Ecto neural progenitor cell (in vitro differentiated cells): ENCODE data around the gene TNFAIP3.
"Not testable (repeated sequence)": the region's sequence is repeated elsewhere in the genome, so short reads cannot be mapped to it uniquely, and the experiment has no call there.

Source experiments
- DNase-seq: peaks from one replicate; pipeline ENCODE4 v3.0.0-alpha.2; 2018; ENCODE audit warnings: low spot score

The TNFAIP3 gene

DNA sequence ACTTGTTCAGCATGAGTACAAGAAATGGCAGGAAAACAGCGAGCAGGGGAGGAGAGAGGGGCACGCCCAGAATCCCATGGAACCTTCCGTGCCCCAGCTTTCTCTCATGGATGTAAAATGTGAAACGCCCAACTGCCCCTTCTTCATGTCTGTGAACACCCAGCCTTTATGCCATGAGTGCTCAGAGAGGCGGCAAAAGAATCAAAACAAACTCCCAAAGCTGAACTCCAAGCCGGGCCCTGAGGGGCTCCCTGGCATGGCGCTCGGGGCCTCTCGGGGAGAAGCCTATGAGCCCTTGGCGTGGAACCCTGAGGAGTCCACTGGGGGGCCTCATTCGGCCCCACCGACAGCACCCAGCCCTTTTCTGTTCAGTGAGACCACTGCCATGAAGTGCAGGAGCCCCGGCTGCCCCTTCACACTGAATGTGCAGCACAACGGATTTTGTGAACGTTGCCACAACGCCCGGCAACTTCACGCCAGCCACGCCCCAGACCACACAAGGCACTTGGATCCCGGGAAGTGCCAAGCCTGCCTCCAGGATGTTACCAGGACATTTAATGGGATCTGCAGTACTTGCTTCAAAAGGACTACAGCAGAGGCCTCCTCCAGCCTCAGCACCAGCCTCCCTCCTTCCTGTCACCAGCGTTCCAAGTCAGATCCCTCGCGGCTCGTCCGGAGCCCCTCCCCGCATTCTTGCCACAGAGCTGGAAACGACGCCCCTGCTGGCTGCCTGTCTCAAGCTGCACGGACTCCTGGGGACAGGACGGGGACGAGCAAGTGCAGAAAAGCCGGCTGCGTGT is 11.6 kb downstream of the TNFAIP3 start:
- DNase-seq, result peak; percentile 88

DNA sequence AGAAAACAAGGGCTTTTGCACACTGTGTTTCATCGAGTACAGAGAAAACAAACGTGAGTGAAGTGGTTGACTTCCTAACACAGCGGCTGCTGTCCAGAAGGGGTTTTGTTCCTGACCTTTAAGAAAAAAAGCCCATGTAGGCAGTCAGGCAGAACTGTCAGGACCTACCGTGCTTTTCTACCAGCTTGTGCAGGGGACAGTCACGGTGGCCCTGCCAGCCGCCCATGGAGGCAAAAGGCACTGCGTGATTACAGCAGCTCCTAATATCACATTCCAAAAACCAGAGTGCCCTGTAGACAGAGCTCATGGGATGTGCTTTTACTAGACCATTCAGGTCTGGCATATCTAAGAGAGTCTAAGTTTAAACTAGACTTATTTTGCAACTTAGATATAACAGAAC is 12.2 kb downstream of the TNFAIP3 start:
- no peak for DNase-seq

- no peak for DNase-seq
Measured at GRCh38 chr6:137879885-137880745, 13.1 kb downstream of the TNFAIP3 start.

- DNase-seq, result no peak
Measured at GRCh38 chr6:137880746-137881521, 13.9 kb downstream of the TNFAIP3 start.

DNA sequence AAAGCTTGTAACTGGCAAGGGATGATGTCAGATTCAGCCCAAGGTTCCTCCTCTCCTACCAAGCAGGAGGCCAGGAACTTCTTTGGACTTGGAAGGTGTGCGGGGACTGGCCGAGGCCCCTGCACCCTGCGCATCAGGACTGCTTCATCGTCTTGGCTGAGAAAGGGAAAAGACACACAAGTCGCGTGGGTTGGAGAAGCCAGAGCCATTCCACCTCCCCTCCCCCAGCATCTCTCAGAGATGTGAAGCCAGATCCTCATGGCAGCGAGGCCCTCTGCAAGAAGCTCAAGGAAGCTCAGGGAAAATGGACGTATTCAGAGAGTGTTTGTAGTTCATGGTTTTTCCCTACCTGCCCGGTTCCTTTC is 14.4 kb downstream of the TNFAIP3 start:
- no peak for DNase-seq

DNA sequence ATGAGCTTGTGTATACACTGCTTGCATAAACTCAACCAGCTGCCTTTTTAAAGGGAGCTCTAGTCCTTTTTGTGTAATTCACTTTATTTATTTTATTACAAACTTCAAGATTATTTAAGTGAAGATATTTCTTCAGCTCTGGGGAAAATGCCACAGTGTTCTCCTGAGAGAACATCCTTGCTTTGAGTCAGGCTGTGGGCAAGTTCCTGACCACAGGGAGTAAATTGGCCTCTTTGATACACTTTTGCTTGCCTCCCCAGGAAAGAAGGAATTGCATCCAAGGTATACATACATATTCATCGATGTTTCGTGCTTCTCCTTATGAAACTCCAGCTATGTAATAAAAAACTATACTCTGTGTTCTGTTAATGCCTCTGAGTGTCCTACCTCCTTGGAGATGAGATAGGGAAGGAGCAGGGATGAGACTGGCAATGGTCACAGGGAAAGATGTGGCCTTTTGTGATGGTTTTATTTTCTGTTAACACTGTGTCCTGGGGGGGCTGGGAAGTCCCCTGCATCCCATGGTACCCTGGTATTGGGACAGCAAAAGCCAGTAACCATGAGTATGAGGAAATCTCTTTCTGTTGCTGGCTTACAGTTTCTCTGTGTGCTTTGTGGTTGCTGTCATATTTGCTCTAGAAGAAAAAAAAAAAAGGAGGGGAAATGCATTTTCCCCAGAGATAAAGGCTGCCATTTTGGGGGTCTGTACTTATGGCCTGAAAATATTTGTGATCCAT is 15.3 kb downstream of the TNFAIP3 start:
- DNase-seq, result no peak

- no peak for DNase-seq
Measured at GRCh38 chr6:137883400-137884148, 16.5 kb downstream of the TNFAIP3 start.

- no peak for DNase-seq
Measured at GRCh38 chr6:137884149-137884909, 17.3 kb downstream of the TNFAIP3 start.

DNA sequence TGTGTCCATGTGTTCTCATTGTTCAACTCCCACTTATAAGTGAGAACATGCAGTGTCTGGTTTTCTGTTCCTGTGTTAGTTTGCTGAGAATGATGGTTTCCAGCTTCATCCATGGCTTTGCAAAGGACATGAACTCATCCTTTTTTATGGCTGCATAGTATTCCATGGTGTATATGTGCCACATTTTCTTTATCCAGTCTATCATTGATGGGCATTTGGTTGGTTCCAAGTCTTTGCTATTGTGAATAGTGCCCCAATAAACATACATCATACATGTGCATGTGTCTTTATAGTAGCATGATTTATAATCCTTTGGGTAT is 17.8 kb downstream of the TNFAIP3 start:
- not testable (repeated sequence) for DNase-seq

GRCh38 chr6:137886226-137886625 is 19.2 kb downstream of the TNFAIP3 start:
- not testable (repeated sequence) for DNase-seq

GRCh38 chr6:137890983-137891537 is 24.0 kb downstream of the TNFAIP3 start:
- DNase-seq, result no peak

GRCh38 chr6:137892271-137892708 is 25.2 kb downstream of the TNFAIP3 start:
- DNase-seq, result no peak

GRCh38 chr6:137893181-137893580 is 26.1 kb downstream of the TNFAIP3 start:
- DNase-seq, result no peak

DNA sequence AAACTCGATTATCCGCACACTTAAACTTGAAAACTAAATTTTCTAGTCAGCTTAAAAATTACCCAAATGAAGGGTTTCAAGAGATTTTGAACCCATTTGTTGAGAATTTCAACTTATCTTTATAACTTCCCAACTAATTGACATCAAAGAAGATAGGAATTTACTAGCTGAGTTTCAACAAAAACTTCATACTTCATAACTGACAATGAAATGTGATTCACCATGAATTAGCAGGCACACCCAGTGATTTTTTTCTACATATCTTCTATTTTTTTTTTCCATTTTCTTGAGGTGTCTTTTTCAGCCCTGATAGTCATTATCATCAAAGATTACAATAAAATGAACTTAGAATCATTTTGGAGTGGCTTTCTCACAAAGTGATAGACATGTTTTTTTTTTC is 26.7 kb downstream of the TNFAIP3 start:
- DNase-seq, result no peak

- DNase-seq, result not testable (repeated sequence)
Measured at GRCh38 chr6:137894378-137894777, 27.3 kb downstream of the TNFAIP3 start.

- no peak for DNase-seq
Measured at GRCh38 chr6:137894779-137895385, 27.8 kb downstream of the TNFAIP3 start.

DNA sequence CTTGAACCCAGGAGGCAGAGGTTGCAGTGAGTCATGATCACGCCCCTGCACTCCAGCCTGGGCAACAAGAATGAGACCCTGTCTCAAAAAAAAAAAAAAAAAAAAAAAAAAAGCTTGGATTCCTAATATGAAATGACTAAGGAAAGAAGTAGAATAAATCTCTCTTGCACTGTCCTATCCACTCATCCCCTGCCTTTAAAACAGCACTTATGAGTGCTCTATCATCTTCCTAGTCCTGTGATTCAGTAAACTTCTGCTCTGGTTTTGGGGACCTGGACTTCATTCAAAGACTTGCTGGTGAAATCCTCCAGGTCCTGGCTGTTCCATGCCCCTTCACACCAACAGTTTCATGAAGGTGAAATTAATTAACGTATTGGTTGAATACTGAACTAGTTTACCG is 29.6 kb downstream of the TNFAIP3 start:
- no peak for DNase-seq

DNA sequence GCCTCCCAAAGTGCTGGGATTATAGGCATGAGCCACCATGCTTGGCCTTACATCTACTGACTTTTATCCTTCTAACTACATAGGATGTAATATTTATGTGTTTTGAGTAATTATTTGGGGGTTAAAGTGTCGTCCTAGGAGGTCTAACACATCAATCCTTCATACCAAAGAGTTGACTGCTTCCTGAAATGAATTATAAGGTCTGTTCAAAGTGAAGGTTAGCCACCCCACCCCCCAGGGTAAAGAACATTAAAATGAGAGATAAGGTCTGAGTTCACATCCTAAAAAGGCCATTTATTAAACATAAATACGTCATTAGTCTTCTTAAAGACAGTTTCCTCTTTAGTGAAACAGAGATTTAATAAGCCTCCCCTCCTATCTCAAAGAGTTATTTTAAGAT is 33.8 kb downstream of the TNFAIP3 start:
- no peak for DNase-seq

GRCh38 chr6:137901454-137901853 is 34.4 kb downstream of the TNFAIP3 start:
- DNase-seq, result no peak

GRCh38 chr6:137902699-137903098 is 35.6 kb downstream of the TNFAIP3 start:
- DNase-seq, result no peak
